OCI-LY7 (cell line): ENCODE results near the gene SNAPC4. TPM values are rescaled to one million over a fixed set of nuclear protein-coding genes. Genes with fewer than 3 reads are reported as not detected.

Source experiments
- BruUV-seq: library from RNA; stranded (reverse); fragments of 400-500 nt; replicated peaks from 2 replicates; lab custom pipeline; 2021; lab: Mats Ljungman, UMichigan
- CTCF ChIA-PET: fragments of 300-600 bp; sonication (Branson Sonifier 250); formaldehyde crosslinking; loops from one replicate; lab custom pipeline; 2022; ENCODE audit warnings: antibody characterized with exemption; ENCODE audit not compliant: unreplicated experiment; lab: Charles Lee
- POLR2A ChIA-PET: fragments of 300-600 bp; sonication (Branson Sonifier 250); formaldehyde crosslinking; loops from one replicate; lab custom pipeline; 2022; ENCODE audit warnings: antibody characterized with exemption; lab: Charles Lee
- DNase-seq: peaks from one replicate; pipeline ENCODE4 v3.0.0-alpha.2; 2015; ENCODE audit warnings: low spot score
- H2AFZ ChIP-seq: fragments of 200-600 bp; sonication (generic), shearing (Covaris generic); 2 replicates; pipeline ENCODE4 v1.6.1; 2014; ENCODE audit warnings: mild to moderate bottlenecking, antibody characterized with exemption, low read length, moderate library complexity
- H3K27ac ChIP-seq: fragments of 200-600 bp; sonication (generic); 2 replicates; pipeline ENCODE4 v1.5.1; 2014; ENCODE audit warnings: mixed run types, low read depth, mild to moderate bottlenecking, moderate library complexity, low read length, inconsistent platforms; ENCODE audit not compliant: poor library complexity, severe bottlenecking
- H3K36me3 ChIP-seq: fragments of 200-600 bp; sonication (generic); 2 replicates; pipeline ENCODE4 v1.6.1; 2014; ENCODE audit warnings: mild to moderate bottlenecking, antibody characterized with exemption, low read length, moderate library complexity, mixed read lengths; ENCODE audit not compliant: insufficient read depth
- H3K4me1 ChIP-seq: fragments of 200-600 bp; sonication (generic); 2 replicates; pipeline ENCODE4 v1.5.1; 2014; ENCODE audit warnings: mild to moderate bottlenecking, low read length; ENCODE audit not compliant: insufficient read depth, poor library complexity, severe bottlenecking
- H3K4me2 ChIP-seq: fragments of 200-600 bp; sonication (generic); 2 replicates; pipeline ENCODE4 v1.6.1; 2014; ENCODE audit warnings: mild to moderate bottlenecking, low read length
- H3K4me3 ChIP-seq: fragments of 200-600 bp; sonication (generic); 2 replicates; pipeline ENCODE4 v1.5.1; 2014; ENCODE audit warnings: mild to moderate bottlenecking, low read depth, low read length; ENCODE audit not compliant: poor library complexity, severe bottlenecking
- H3K79me2 ChIP-seq: fragments of 200-600 bp; sonication (generic); 2 replicates; pipeline ENCODE4 v1.6.1; 2016; ENCODE audit warnings: low read depth, mild to moderate bottlenecking, low read length, moderate library complexity, mixed read lengths; ENCODE audit not compliant: insufficient read depth
- H3K9me2 ChIP-seq: fragments of 200-600 bp; sonication (generic); 2 replicates; pipeline ENCODE4 v1.6.1; 2016; ENCODE audit warnings: mild to moderate bottlenecking, low read length, mixed read lengths; ENCODE audit not compliant: insufficient read depth
- H3K9me3 ChIP-seq: fragments of 200-600 bp; sonication (generic); 2 replicates; pipeline ENCODE4 v1.6.1; 2014; ENCODE audit warnings: mild to moderate bottlenecking, mixed run types, low read length, mixed read lengths
- H4K20me1 ChIP-seq: fragments of 200-600 bp; sonication (generic); 2 replicates; pipeline ENCODE4 v1.6.1; 2014; ENCODE audit warnings: mild to moderate bottlenecking, antibody characterized with exemption, low read length, moderate library complexity, mixed read lengths; ENCODE audit not compliant: insufficient read depth
- EZH2phosphoT487 ChIP-seq: fragments of 200-600 bp; sonication (generic); IDR thresholded peaks from 2 replicates; pipeline ENCODE4 v1.6.1; 2018; ENCODE audit warnings: low read depth, borderline replicate concordance, mild to moderate bottlenecking, mixed run types, antibody characterized with exemption, low read length, moderate library complexity, mixed read lengths
- intact Hi-C: fragments of 100-400 bp; cut with micrococcal nuclease; formaldehyde crosslinking; loops from one replicate; pipeline ENCODE4 v1.10.0; 2022; ENCODE audit not compliant: unreplicated experiment
- total RNA-seq, 2 experiments: library from RNA; depleted of rRNA in 1 of 2; stranded (reverse); fragments of >200 nt in 1 of 2; shearing (Covaris generic) in 1 of 2; gene quantifications; 2 replicates each; pipeline ENCODE4 v1.2.3, GENCODE V29; 2014 to 2022
- TF ChIP-seq, protein P1 (sequence below): fragments of 200-600 bp; sonication (generic); conservative IDR thresholded peaks from 2 replicates; pipeline ENCODE4 v1.5.1; 2014; ENCODE audit warnings: mild to moderate bottlenecking, antibody characterized with exemption, low read length, moderate library complexity, mixed read lengths

SNAPC4 gene
- total RNA-seq, 2 experiments from 2014 or later = 13.4 to 16.8 TPM

- Histone ChIP-seq H3K4me2 (no peak overlapping the region), H2AFZ (no peak overlapping the region), H3K4me1 (no peaks in the 10 kb centered on the region), H3K4me3 (no peak overlapping the region), H3K36me3 (no peaks in the 10 kb centered on the region), H3K9me3 (no peaks in the 10 kb centered on the region), H3K9me2 (no peaks in the 10 kb centered on the region), H3K27ac (no peak overlapping the region), H3K79me2 (no peaks in the 10 kb centered on the region), H4K20me1 (no peaks in the 10 kb centered on the region)
- no peak for DNase-seq
- TF ChIP-seq EZH2phosphoT487 = no peak
- TF ChIP-seq, protein P1, sequence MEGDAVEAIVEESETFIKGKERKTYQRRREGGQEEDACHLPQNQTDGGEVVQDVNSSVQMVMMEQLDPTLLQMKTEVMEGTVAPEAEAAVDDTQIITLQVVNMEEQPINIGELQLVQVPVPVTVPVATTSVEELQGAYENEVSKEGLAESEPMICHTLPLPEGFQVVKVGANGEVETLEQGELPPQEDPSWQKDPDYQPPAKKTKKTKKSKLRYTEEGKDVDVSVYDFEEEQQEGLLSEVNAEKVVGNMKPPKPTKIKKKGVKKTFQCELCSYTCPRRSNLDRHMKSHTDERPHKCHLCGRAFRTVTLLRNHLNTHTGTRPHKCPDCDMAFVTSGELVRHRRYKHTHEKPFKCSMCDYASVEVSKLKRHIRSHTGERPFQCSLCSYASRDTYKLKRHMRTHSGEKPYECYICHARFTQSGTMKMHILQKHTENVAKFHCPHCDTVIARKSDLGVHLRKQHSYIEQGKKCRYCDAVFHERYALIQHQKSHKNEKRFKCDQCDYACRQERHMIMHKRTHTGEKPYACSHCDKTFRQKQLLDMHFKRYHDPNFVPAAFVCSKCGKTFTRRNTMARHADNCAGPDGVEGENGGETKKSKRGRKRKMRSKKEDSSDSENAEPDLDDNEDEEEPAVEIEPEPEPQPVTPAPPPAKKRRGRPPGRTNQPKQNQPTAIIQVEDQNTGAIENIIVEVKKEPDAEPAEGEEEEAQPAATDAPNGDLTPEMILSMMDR = no peak
- intact Hi-C loops = no loop called here
- ChIA-PET POLR2A (no interaction called here), CTCF (no interaction called here)
- no TSS peak for BruUV-seq
Observed at GRCh38 chr9:136351252-136351800, 48.6 kb downstream of the SNAPC4 start.

Other genes starting within 250 kb of the SNAPC4 start
- gene LHX3, start 195.0 kb downstream of the SNAPC4 start, total RNA-seq (2014; rRNA removed; shearing (Covaris generic)) = not detected in 2 replicates
- 0.15 TPM in 1 of 2 replicates, not detected in the other for gene LHX3, start 195.0 kb downstream of the SNAPC4 start, total RNA-seq (2022)
- gene QSOX2, start 154.4 kb downstream of the SNAPC4 start, total RNA-seq (2014; rRNA removed; shearing (Covaris generic)) = 47.8 and 50.0 TPM in 2 replicates
- 57.5 and 57.9 TPM in 2 replicates for gene QSOX2, start 154.4 kb downstream of the SNAPC4 start, total RNA-seq (2022)
- gene CCDC187, start 96.1 kb downstream of the SNAPC4 start, total RNA-seq (2014; rRNA removed; shearing (Covaris generic)) = not detected in 2 replicates
- not detected in 2 replicates for gene CCDC187, start 96.1 kb downstream of the SNAPC4 start, total RNA-seq (2022)
- not detected in 2 replicates for gene GPSM1, start 72.6 kb downstream of the SNAPC4 start, total RNA-seq (2014; rRNA removed; shearing (Covaris generic))
- gene GPSM1, start 72.6 kb downstream of the SNAPC4 start, total RNA-seq (2022) = not detected in 2 replicates
- 21.2 and 21.8 TPM in 2 replicates for gene DNLZ, start 36.4 kb downstream of the SNAPC4 start, total RNA-seq (2014; rRNA removed; shearing (Covaris generic))
- 13.1 and 16.8 TPM in 2 replicates for gene DNLZ, start 36.4 kb downstream of the SNAPC4 start, total RNA-seq (2022)
- 0.92 and 1.8 TPM in 2 replicates for gene CARD9, start 26.5 kb downstream of the SNAPC4 start, total RNA-seq (2014; rRNA removed; shearing (Covaris generic))
- 1.7 and 2.1 TPM in 2 replicates for gene CARD9, start 26.5 kb downstream of the SNAPC4 start, total RNA-seq (2022)
- 87.2 and 103 TPM in 2 replicates for gene ENTR1, start 10.4 kb upstream of the SNAPC4 start, total RNA-seq (2014; rRNA removed; shearing (Covaris generic))
- gene ENTR1, start 10.4 kb upstream of the SNAPC4 start, total RNA-seq (2022) = 102 and 109 TPM in 2 replicates
- gene PMPCA, start 10.5 kb upstream of the SNAPC4 start, total RNA-seq (2014; rRNA removed; shearing (Covaris generic)) = 53.3 and 60.4 TPM in 2 replicates
- gene PMPCA, start 10.5 kb upstream of the SNAPC4 start, total RNA-seq (2022) = 76.1 and 76.4 TPM in 2 replicates
- gene INPP5E, start 39.7 kb upstream of the SNAPC4 start, total RNA-seq (2014; rRNA removed; shearing (Covaris generic)) = 16.7 and 20.2 TPM in 2 replicates
- 21.3 and 27.8 TPM in 2 replicates for gene INPP5E, start 39.7 kb upstream of the SNAPC4 start, total RNA-seq (2022)
- gene SEC16A, start 82.9 kb upstream of the SNAPC4 start, total RNA-seq (2014; rRNA removed; shearing (Covaris generic)) = 15.5 and 23.7 TPM in 2 replicates
- 52.0 and 60.1 TPM in 2 replicates for gene SEC16A, start 82.9 kb upstream of the SNAPC4 start, total RNA-seq (2022)
- 9.3 and 17.6 TPM in 2 replicates for gene NOTCH1, start 145.9 kb upstream of the SNAPC4 start, total RNA-seq (2014; rRNA removed; shearing (Covaris generic))
- gene NOTCH1, start 145.9 kb upstream of the SNAPC4 start, total RNA-seq (2022) = 15.5 and 17.9 TPM in 2 replicates